ENCODE results near the gene LYST.

LYST gene

GRCh38 chr1:235749755-235750300 lies 116.9 kb downstream of the LYST start:
- in situ Hi-C loops (cut with MboI; ENCODE audit: low pct_unique_long_range_greater_than_20kb, low sequenced_read_pairs, unreplicated experiment), result no loop called here
- DNase-seq (ENCODE audit: low spot score), result no peak
- TF ChIP-seq CTCF (IDR thresholded peaks at IDR 0.05; ENCODE audit: extremely low read depth, insufficient read depth, missing control alignments), result no peak

DNA sequence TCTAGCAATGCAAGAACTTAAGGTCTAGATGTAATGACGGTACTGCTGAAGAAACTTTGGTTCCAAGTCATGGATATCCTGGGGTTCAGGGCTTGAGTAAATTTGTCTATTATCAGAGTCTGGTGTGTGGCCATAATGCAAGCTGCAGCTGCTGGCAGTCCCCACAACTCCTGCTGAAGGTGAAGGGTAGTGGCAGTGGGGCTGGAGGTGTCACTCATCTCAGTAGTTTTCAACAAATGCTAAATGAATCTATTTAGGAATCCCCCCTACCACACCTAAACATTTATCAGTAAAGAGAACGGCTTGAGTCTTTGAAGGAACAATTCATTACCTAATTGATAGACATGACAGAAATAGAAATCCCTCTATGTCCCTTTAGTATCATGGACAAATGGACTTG lies 118.0 kb downstream of the LYST start:
- in situ Hi-C loops (cut with MboI; ENCODE audit: low pct_unique_long_range_greater_than_20kb, low sequenced_read_pairs, unreplicated experiment), result no loop called here
- TF ChIP-seq CTCF (IDR thresholded peaks at IDR 0.05; ENCODE audit: extremely low read depth, insufficient read depth, missing control alignments), result no peak
- DNase-seq (ENCODE audit: low spot score), result no peak

DNA sequence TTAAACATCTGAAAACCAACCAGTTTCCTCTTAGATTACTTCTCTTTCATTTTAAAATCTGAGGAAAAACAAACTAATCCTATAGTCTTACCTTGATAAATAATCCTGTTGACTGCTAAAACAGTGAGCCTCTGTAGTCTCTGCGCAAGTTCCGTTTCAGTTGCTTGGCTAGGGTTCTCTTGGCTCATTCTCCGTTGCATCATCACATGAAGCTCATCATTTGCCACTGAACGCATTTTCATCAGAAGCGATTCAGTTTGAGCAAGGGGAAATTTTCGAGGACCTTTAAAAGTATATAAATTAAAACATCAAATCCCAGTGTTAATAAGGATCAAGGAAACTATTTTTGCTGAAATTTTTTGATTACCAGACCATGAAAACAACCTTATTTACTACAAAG lies 120.5 kb downstream of the LYST start:
- in situ Hi-C loops (cut with MboI; ENCODE audit: low pct_unique_long_range_greater_than_20kb, low sequenced_read_pairs, unreplicated experiment), result no loop called here
- TF ChIP-seq CTCF (IDR thresholded peaks at IDR 0.05; ENCODE audit: extremely low read depth, insufficient read depth, missing control alignments), result no peak
- no peak for DNase-seq (ENCODE audit: low spot score)

DNA sequence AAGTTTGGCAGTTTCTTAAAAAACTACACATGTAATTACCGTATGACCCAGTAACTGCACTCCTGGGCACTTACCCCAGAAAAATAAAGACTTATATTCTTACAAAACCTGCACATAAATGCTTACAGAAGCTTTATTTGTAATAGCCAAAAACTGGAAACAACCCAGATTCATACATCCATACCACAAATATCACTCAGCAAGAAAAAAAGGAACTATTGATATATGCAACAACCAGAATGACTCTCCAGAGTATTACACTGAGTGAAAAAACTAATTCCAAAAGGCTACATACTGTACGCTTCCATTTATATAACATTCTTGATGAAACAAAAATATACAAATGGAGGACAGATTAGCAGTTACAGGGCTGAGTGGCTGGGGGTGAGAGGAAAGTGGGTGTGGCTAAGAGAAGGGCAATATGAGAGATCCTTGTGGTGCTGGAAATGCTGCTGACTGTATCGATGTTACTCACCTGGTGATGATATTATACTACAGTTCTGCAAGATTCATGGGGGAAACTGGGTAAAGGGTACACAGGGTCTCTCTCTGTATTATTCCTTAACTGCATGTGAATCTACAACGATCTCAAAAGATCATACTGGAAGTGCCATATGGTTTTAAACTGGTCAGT lies 121.1 kb downstream of the LYST start:
- DNase-seq (ENCODE audit: low spot score), result no peak
- in situ Hi-C loops (cut with MboI; ENCODE audit: low pct_unique_long_range_greater_than_20kb, low sequenced_read_pairs, unreplicated experiment), result no loop called here
- TF ChIP-seq CTCF (IDR thresholded peaks at IDR 0.05; ENCODE audit: extremely low read depth, insufficient read depth, missing control alignments), result no peak

GRCh38 chr1:235742914-235743599 lies 123.6 kb downstream of the LYST start:
- DNase-seq (ENCODE audit: low spot score), result no peak
- in situ Hi-C loops (cut with MboI; ENCODE audit: low pct_unique_long_range_greater_than_20kb, low sequenced_read_pairs, unreplicated experiment), result no loop called here
- no peak for TF ChIP-seq CTCF (IDR thresholded peaks at IDR 0.05; ENCODE audit: extremely low read depth, insufficient read depth, missing control alignments)

- TF ChIP-seq CTCF (IDR thresholded peaks at IDR 0.05; ENCODE audit: extremely low read depth, insufficient read depth, missing control alignments), result no peak
- no peak for DNase-seq (ENCODE audit: low spot score)
- in situ Hi-C loops (cut with MboI; ENCODE audit: low pct_unique_long_range_greater_than_20kb, low sequenced_read_pairs, unreplicated experiment), result no loop called here
Observed at GRCh38 chr1:235741294-235741693, 125.4 kb downstream of the LYST start.
